ENCODE measurements around the gene PSG5.
"Not testable (repeated sequence)": the region's sequence is repeated elsewhere in the genome, so short reads cannot be mapped to it uniquely, and the experiment has no call there.

PSG5 gene

GRCh38 chr19:43186311-43186935 lies at the start of gene PSG5:
TSS of gene PSG5 (minus strand) at chr19:43186536. CDS start at chr19:43186405, 131 bp downstream.
- H3K9me2 ChIP-seq (ENCODE audit: low read depth, low read length); H4K20me1 ChIP-seq (ENCODE audit: insufficient read depth, low read length); H3K27ac ChIP-seq (ENCODE audit: low read depth, low read length, poor library complexity, severe bottlenecking); H3K4me2 ChIP-seq (ENCODE audit: low read length); H3K36me3 ChIP-seq (ENCODE audit: insufficient read depth, low read length); H3K9ac ChIP-seq (ENCODE audit: low read length); H3K9me3 ChIP-seq (ENCODE audit: low read length); H2AFZ ChIP-seq (ENCODE audit: low read length); H3K27me3 ChIP-seq (ENCODE audit: insufficient read depth, low read length); H3K4me3 ChIP-seq (ENCODE audit: low read depth, low read length, poor library complexity, severe bottlenecking); H3F3A ChIP-seq (ENCODE audit: insufficient read depth, low read length); H3K79me2 ChIP-seq (ENCODE audit: insufficient read depth, low read length); H3K4me1 ChIP-seq (ENCODE audit: insufficient read depth, low read length, severe bottlenecking): not testable (repeated sequence)

DNA sequence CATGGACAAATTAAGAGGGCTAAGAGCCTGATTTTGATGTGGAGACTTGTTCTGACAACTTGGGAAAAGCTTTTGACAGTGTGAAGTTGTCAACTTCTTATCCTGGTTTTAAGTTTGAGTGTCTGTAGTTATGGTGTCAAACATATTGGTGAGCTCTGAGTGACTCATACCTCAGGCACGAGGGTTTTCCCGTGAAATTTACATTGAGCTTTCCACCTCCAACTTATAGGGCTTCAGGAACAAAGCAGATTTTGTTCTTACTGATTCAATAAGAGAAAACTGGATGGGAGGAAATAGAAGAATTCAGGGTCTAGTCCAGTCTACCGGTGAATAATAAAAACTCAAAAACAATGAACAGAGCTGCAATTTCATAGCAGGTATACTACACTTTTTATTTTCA lies 49.4 kb upstream of the PSG5 start:
- not testable (repeated sequence) for H4K20me1 ChIP-seq (ENCODE audit: insufficient read depth, low read length); H3K9me3 ChIP-seq (ENCODE audit: low read length); H3K4me2 ChIP-seq (ENCODE audit: low read length); H3K79me2 ChIP-seq (ENCODE audit: insufficient read depth, low read length); H3K27me3 ChIP-seq (ENCODE audit: insufficient read depth, low read length); H2AFZ ChIP-seq (ENCODE audit: low read length); H3F3A ChIP-seq (ENCODE audit: insufficient read depth, low read length); H3K36me3 ChIP-seq (ENCODE audit: insufficient read depth, low read length); H3K27ac ChIP-seq (ENCODE audit: low read depth, low read length, poor library complexity, severe bottlenecking); H3K9ac ChIP-seq (ENCODE audit: low read length); H3K9me2 ChIP-seq (ENCODE audit: low read depth, low read length); H3K4me3 ChIP-seq (ENCODE audit: low read depth, low read length, poor library complexity, severe bottlenecking); H3K4me1 ChIP-seq (ENCODE audit: insufficient read depth, low read length, severe bottlenecking)

- Histone ChIP-seq H3K9me3 (ENCODE audit: low read length) (no peaks in the 10 kb centered on the region), H3K9ac (ENCODE audit: low read length) (no peak overlapping the region), H3F3A (ENCODE audit: insufficient read depth, low read length) (no peaks in the 10 kb centered on the region), H2AFZ (ENCODE audit: low read length) (no peak overlapping the region), H3K79me2 (ENCODE audit: insufficient read depth, low read length) (no peaks in the 10 kb centered on the region), H3K27ac (ENCODE audit: low read depth, low read length, poor library complexity, severe bottlenecking) (no peak overlapping the region), H3K27me3 (ENCODE audit: insufficient read depth, low read length) (no peaks in the 10 kb centered on the region), H3K36me3 (ENCODE audit: insufficient read depth, low read length) (no peaks in the 10 kb centered on the region), H3K9me2 (ENCODE audit: low read depth, low read length) (no peaks in the 10 kb centered on the region), H4K20me1 (ENCODE audit: insufficient read depth, low read length) (no peaks in the 10 kb centered on the region), H3K4me2 (ENCODE audit: low read length) (no peak overlapping the region), H3K4me3 (ENCODE audit: low read depth, low read length, poor library complexity, severe bottlenecking) (no peak overlapping the region), H3K4me1 (ENCODE audit: insufficient read depth, low read length, severe bottlenecking) (no peaks in the 10 kb centered on the region)
- no peak for TF ChIP-seq EZH2 (IDR thresholded peaks at IDR 0.05; ENCODE audit: borderline replicate concordance, low read length)
- TF ChIP-seq, protein P1, sequence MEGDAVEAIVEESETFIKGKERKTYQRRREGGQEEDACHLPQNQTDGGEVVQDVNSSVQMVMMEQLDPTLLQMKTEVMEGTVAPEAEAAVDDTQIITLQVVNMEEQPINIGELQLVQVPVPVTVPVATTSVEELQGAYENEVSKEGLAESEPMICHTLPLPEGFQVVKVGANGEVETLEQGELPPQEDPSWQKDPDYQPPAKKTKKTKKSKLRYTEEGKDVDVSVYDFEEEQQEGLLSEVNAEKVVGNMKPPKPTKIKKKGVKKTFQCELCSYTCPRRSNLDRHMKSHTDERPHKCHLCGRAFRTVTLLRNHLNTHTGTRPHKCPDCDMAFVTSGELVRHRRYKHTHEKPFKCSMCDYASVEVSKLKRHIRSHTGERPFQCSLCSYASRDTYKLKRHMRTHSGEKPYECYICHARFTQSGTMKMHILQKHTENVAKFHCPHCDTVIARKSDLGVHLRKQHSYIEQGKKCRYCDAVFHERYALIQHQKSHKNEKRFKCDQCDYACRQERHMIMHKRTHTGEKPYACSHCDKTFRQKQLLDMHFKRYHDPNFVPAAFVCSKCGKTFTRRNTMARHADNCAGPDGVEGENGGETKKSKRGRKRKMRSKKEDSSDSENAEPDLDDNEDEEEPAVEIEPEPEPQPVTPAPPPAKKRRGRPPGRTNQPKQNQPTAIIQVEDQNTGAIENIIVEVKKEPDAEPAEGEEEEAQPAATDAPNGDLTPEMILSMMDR (IDR thresholded peaks at IDR 0.05; ENCODE audit: low read length), result no peak
Observed at GRCh38 chr19:43229315-43229714, 43.0 kb upstream of the PSG5 start.

DNA sequence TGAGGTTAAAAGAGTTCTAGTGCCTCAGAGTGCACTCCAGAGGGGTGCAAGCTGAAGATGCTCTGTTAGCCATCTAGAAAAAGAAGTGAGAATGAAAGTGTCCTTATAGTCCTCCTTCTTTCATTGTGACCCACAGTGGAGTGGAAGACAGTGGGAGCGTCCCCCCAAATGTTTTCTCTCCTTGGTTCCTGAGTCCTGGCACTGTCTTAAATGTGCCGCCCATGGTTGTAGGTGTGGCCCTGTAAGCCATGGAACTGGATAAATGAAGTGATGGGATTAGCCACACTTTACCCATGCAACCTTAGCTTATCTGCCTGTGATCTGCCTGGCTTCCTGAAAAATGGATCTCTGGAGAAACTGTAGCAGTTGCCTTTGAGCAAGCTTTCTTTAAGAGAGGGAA lies 42.4 kb upstream of the PSG5 start:
- not testable (repeated sequence) for H3F3A ChIP-seq (ENCODE audit: insufficient read depth, low read length); H3K27ac ChIP-seq (ENCODE audit: low read depth, low read length, poor library complexity, severe bottlenecking); H3K4me1 ChIP-seq (ENCODE audit: insufficient read depth, low read length, severe bottlenecking); H3K9me2 ChIP-seq (ENCODE audit: low read depth, low read length); H3K36me3 ChIP-seq (ENCODE audit: insufficient read depth, low read length); H3K4me3 ChIP-seq (ENCODE audit: low read depth, low read length, poor library complexity, severe bottlenecking); H3K9me3 ChIP-seq (ENCODE audit: low read length); H3K4me2 ChIP-seq (ENCODE audit: low read length); H3K79me2 ChIP-seq (ENCODE audit: insufficient read depth, low read length); H3K27me3 ChIP-seq (ENCODE audit: insufficient read depth, low read length); H2AFZ ChIP-seq (ENCODE audit: low read length); H3K9ac ChIP-seq (ENCODE audit: low read length); H4K20me1 ChIP-seq (ENCODE audit: insufficient read depth, low read length)

- H3K9ac ChIP-seq (ENCODE audit: low read length); H3K4me3 ChIP-seq (ENCODE audit: low read depth, low read length, poor library complexity, severe bottlenecking); H4K20me1 ChIP-seq (ENCODE audit: insufficient read depth, low read length); H3K9me3 ChIP-seq (ENCODE audit: low read length); H3K36me3 ChIP-seq (ENCODE audit: insufficient read depth, low read length); H3K4me1 ChIP-seq (ENCODE audit: insufficient read depth, low read length, severe bottlenecking); H3F3A ChIP-seq (ENCODE audit: insufficient read depth, low read length); H3K4me2 ChIP-seq (ENCODE audit: low read length); H3K79me2 ChIP-seq (ENCODE audit: insufficient read depth, low read length); H2AFZ ChIP-seq (ENCODE audit: low read length); H3K27me3 ChIP-seq (ENCODE audit: insufficient read depth, low read length); H3K9me2 ChIP-seq (ENCODE audit: low read depth, low read length); H3K27ac ChIP-seq (ENCODE audit: low read depth, low read length, poor library complexity, severe bottlenecking): not testable (repeated sequence)
Observed at GRCh38 chr19:43226986-43227385, 40.6 kb upstream of the PSG5 start.
